GM19372 (cell line): ENCODE measurements around the gene ANXA8L1.
"Not testable (repeated sequence)": the region's sequence is repeated elsewhere in the genome, so short reads cannot be mapped to it uniquely, and the experiment has no call there.

Source experiments
- ATAC-seq: cut with Tn5 transposase; IDR thresholded peaks from one replicate; pipeline ENCODE4 v1.9.1; 2021; ENCODE audit warnings: mild to moderate bottlenecking, low read depth, moderate library complexity; ENCODE audit not compliant: unreplicated experiment

ANXA8L1 gene

GRCh38 chr10:46375406-46375805 is at the start of gene ANXA8L1:
Gene ANXA8L1, plus strand, starts transcription at chr10:46375776. Its CDS starts 76 bp downstream, at chr10:46375852.
- ATAC-seq: not testable (repeated sequence)

GRCh38 chr10:46326066-46326465 is 49.5 kb upstream of the ANXA8L1 start:
- ATAC-seq: no peak

GRCh38 chr10:46326971-46327370 is 48.6 kb upstream of the ANXA8L1 start:
- no peak for ATAC-seq

- ATAC-seq: no peak
Measured at GRCh38 chr10:46327685-46328084, 47.9 kb upstream of the ANXA8L1 start.

GRCh38 chr10:46328853-46329689 is 46.5 kb upstream of the ANXA8L1 start:
- no peak for ATAC-seq

GRCh38 chr10:46329690-46330016 is 45.9 kb upstream of the ANXA8L1 start:
- ATAC-seq: no peak

- no peak for ATAC-seq
Measured at GRCh38 chr10:46330894-46331293, 44.7 kb upstream of the ANXA8L1 start.

- ATAC-seq: not testable (repeated sequence)
Measured at GRCh38 chr10:46365484-46365883, 10.1 kb upstream of the ANXA8L1 start.

GRCh38 chr10:46367209-46367608 is 8.4 kb upstream of the ANXA8L1 start:
- ATAC-seq: not testable (repeated sequence)

GRCh38 chr10:46367666-46368240 is 7.8 kb upstream of the ANXA8L1 start:
- not testable (repeated sequence) for ATAC-seq

GRCh38 chr10:46368956-46369355 is 6.6 kb upstream of the ANXA8L1 start:
- ATAC-seq: not testable (repeated sequence)

GRCh38 chr10:46374410-46374809 is 1.2 kb upstream of the ANXA8L1 start:
- ATAC-seq: not testable (repeated sequence)

GRCh38 chr10:46377022-46377421 is 1.4 kb downstream of the ANXA8L1 start:
- not testable (repeated sequence) for ATAC-seq

- not testable (repeated sequence) for ATAC-seq
Measured at GRCh38 chr10:46377651-46378050, 2.1 kb downstream of the ANXA8L1 start.

- not testable (repeated sequence) for ATAC-seq
Measured at GRCh38 chr10:46378108-46378507, 2.5 kb downstream of the ANXA8L1 start.

GRCh38 chr10:46379233-46379848 is 3.8 kb downstream of the ANXA8L1 start:
- not testable (repeated sequence) for ATAC-seq

- not testable (repeated sequence) for ATAC-seq
Measured at GRCh38 chr10:46385858-46386257, 10.3 kb downstream of the ANXA8L1 start.

GRCh38 chr10:46386694-46387093 is 11.1 kb downstream of the ANXA8L1 start:
- ATAC-seq: not testable (repeated sequence)

GRCh38 chr10:46387309-46387902 is 11.8 kb downstream of the ANXA8L1 start:
- ATAC-seq: not testable (repeated sequence)

GRCh38 chr10:46391422-46391821 is 15.8 kb downstream of the ANXA8L1 start:
- not testable (repeated sequence) for ATAC-seq
